ENCODE measurements around the gene HCRTR2.

DNA sequence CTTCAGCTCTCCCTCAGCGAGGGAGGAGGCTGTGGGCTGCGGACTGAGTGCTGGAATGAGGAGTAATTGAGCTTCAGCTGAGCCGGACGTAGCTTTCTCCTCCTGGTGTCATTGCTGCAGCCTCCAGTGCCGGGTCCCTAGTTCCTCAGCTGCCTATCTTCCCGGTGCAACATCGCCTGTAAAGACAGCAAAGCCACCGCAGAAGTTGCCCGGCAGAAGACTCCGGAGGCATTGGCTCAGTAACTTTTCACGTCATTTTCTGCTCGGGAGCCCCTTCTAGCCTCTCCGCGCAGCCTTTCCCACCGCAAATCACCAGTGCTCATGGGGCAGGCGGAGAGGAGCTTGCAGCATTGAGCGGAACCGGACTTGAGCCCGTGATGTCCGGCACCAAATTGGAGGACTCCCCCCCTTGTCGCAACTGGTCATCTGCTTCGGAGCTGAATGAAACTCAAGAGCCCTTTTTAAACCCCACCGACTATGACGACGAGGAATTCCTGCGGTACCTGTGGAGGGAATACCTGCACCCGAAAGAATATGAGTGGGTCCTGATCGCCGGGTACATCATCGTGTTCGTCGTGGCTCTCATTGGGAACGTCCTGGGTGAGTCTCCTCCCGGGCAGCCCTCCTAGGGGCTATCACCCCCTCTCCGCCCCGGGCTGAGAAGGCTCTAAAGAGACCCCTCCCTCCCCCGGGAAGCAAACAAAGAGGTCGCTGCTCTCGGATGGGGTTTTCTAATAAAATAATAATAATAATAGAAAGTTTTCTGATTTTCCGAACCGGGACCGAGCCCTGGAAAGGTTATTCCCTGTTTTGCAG is at the start of gene HCRTR2:
- TF ChIP-seq, protein P1, sequence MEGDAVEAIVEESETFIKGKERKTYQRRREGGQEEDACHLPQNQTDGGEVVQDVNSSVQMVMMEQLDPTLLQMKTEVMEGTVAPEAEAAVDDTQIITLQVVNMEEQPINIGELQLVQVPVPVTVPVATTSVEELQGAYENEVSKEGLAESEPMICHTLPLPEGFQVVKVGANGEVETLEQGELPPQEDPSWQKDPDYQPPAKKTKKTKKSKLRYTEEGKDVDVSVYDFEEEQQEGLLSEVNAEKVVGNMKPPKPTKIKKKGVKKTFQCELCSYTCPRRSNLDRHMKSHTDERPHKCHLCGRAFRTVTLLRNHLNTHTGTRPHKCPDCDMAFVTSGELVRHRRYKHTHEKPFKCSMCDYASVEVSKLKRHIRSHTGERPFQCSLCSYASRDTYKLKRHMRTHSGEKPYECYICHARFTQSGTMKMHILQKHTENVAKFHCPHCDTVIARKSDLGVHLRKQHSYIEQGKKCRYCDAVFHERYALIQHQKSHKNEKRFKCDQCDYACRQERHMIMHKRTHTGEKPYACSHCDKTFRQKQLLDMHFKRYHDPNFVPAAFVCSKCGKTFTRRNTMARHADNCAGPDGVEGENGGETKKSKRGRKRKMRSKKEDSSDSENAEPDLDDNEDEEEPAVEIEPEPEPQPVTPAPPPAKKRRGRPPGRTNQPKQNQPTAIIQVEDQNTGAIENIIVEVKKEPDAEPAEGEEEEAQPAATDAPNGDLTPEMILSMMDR (IDR thresholded peaks at IDR 0.05): no peak
- TF ChIP-seq POLR2A (IDR thresholded peaks at IDR 0.05): no peak
